CD8-positive, alpha-beta memory T cell (primary cell): ENCODE results near the gene GAA. TPM values are rescaled to one million over a fixed set of nuclear protein-coding genes. Genes with fewer than 3 reads are reported as not detected.
A peak's percentile ranks its signal among the peaks of the same experiment; 100 is the strongest.

Experiments
- CTCF ChIA-PET: fragments of 350-600 bp; sonication (Branson Sonifier 250); formaldehyde crosslinking; loops from one replicate; lab custom pipeline; 2021; ENCODE audit warnings: antibody characterized with exemption; lab: Charles Lee
- POLR2A ChIA-PET: fragments of 350-600 bp; sonication (Branson Sonifier 250); formaldehyde crosslinking; loops from one replicate; lab custom pipeline; 2021; ENCODE audit warnings: antibody characterized with exemption; lab: Charles Lee
- DNase-seq, 5 donors: peaks; one replicate each; pipeline versions ENCODE4 v3.0.0 to v3.0.0-alpha.2; 2020 to 2022; ENCODE audit warnings: mixed read lengths in 1 of 5
- H3K27ac ChIP-seq: one replicate; pipeline ENCODE4 v1.7.0; 2013; ENCODE audit warnings: low read depth, mild to moderate bottlenecking, low read length, moderate library complexity
- H3K27me3 ChIP-seq: 2 replicates; pipeline ENCODE4 v1.7.0; 2013; ENCODE audit warnings: low read length, mild to moderate bottlenecking; ENCODE audit not compliant: insufficient read depth, poor library complexity, severe bottlenecking
- H3K36me3 ChIP-seq: 2 replicates; pipeline ENCODE4 v1.7.0; 2013; ENCODE audit warnings: mild to moderate bottlenecking, low read length, moderate library complexity; ENCODE audit not compliant: insufficient read depth
- H3K4me1 ChIP-seq: 2 replicates; pipeline ENCODE4 v1.7.0; 2013; ENCODE audit warnings: mild to moderate bottlenecking, low read length, moderate library complexity; ENCODE audit not compliant: insufficient read depth
- H3K4me3 ChIP-seq: 2 replicates; pipeline ENCODE4 v1.7.0; 2013; ENCODE audit warnings: mild to moderate bottlenecking, low read length
- H3K9me3 ChIP-seq: 2 replicates; pipeline ENCODE4 v1.7.0; 2013; ENCODE audit warnings: mild to moderate bottlenecking, low read length
- H3K27ac Mint-ChIP-seq, 8 donors: one replicate each; pipeline ENCODE4 v1.8.0; 2020 to 2021; ENCODE audit warnings: mixed read lengths in 8 of 8, mild to moderate bottlenecking in 6 of 8, inconsistent platforms in 3 of 8, moderate library complexity in 3 of 8
- H3K27me3 Mint-ChIP-seq, 2 donors: one replicate each; pipeline ENCODE4 v1.8.0; 2020 to 2021; ENCODE audit warnings: mixed read lengths in 2 of 2, mild to moderate bottlenecking in 1 of 2, moderate library complexity in 1 of 2
- H3K36me3 Mint-ChIP-seq, 3 donors: one replicate each; pipeline ENCODE4 v1.8.0; 2020 to 2021; ENCODE audit warnings: mixed read lengths in 3 of 3, inconsistent platforms in 1 of 3, mild to moderate bottlenecking in 1 of 3
- H3K4me1 Mint-ChIP-seq, 3 donors: one replicate each; pipeline ENCODE4 v1.8.0; 2020 to 2021; ENCODE audit warnings: mixed read lengths in 3 of 3, inconsistent platforms in 1 of 3, mild to moderate bottlenecking in 1 of 3
- H3K4me3 Mint-ChIP-seq, 7 donors: one replicate each; pipeline ENCODE4 v1.8.0; 2020 to 2021; ENCODE audit warnings: mixed read lengths in 7 of 7, mild to moderate bottlenecking in 6 of 7, moderate library complexity in 4 of 7, inconsistent platforms in 2 of 7
- H3K9me3 Mint-ChIP-seq, 5 donors: one replicate each; pipeline ENCODE4 v1.8.0; 2020 to 2022; ENCODE audit warnings: mixed read lengths in 5 of 5, mild to moderate bottlenecking in 3 of 5, moderate library complexity in 2 of 5, inconsistent platforms in 1 of 5
- polyA plus RNA-seq: library from polyadenylated mRNA; unstranded; fragments of 300-500 nt; fragmentation: Illumina TruSeq; gene quantifications from one replicate; pipeline ENCODE4 v1.2.3, GENCODE V29; 2021
- total RNA-seq, 2 experiments: library from RNA; stranded (reverse); gene quantifications; one replicate each; pipeline ENCODE4 v1.2.3, GENCODE V29; 2021

GAA gene
- total and polyA plus RNA-seq, 3 experiments from 2014 or later, result 13.7 to 31.0 (median 30.5) TPM

- H3K36me3 Mint-ChIP-seq, result no peaks in the 10 kb centered on the region
- H3K27ac ChIP-seq, result no peak overlapping the region
- ChIA-PET CTCF (interaction anchor here (1.0 kb wide), 1 partner anchor 10 kb away, joined by 3 read pairs; no protein-coding TSS in a partner anchor), POLR2A (no interaction called here)
- no peaks in the 10 kb centered on the region for H3K4me1 Mint-ChIP-seq
- H3K4me1 ChIP-seq, result no peaks in the 10 kb centered on the region
- peaks cover 5 to 10% of the 10 kb centered on the region in 2 donors for H3K27me3 Mint-ChIP-seq
- peak overlapping the region in 1 of 7 donors; percentile 13 for H3K4me3 Mint-ChIP-seq
- H3K27ac Mint-ChIP-seq, result no peak overlapping the region
- H3K9me3 ChIP-seq, result no peaks in the 10 kb centered on the region
- no peak overlapping the region for H3K4me3 ChIP-seq
- H3K36me3 ChIP-seq, result no peaks in the 10 kb centered on the region
- H3K27me3 ChIP-seq, result peaks cover 5% of the 10 kb centered on the region
- H3K9me3 Mint-ChIP-seq, result no peaks in the 10 kb centered on the region
- no peak for DNase-seq
Observed at GRCh38 chr17:80124351-80124981, 23.1 kb downstream of the GAA start.

GRCh38 chr17:80125656-80126448 lies 24.5 kb downstream of the GAA start:
- CTCF ChIA-PET, result no interaction called here
- no peak overlapping the region for H3K27ac ChIP-seq
- POLR2A ChIA-PET, result no interaction called here
- no peaks in the 10 kb centered on the region for H3K4me1 ChIP-seq
- Mint-ChIP-seq H3K27me3 (peaks cover 5 to 10% of the 10 kb centered on the region in 2 donors), H3K27ac (no peak overlapping the region), H3K4me1 (no peaks in the 10 kb centered on the region), H3K9me3 (no peaks in the 10 kb centered on the region), H3K4me3 (no peak overlapping the region), H3K36me3 (no peaks in the 10 kb centered on the region)
- peaks cover 5% of the 10 kb centered on the region for H3K27me3 ChIP-seq
- H3K4me3 ChIP-seq, result no peak overlapping the region
- H3K36me3 ChIP-seq, result no peaks in the 10 kb centered on the region
- no peaks in the 10 kb centered on the region for H3K9me3 ChIP-seq
- DNase-seq, result no peak

GRCh38 chr17:80126449-80126715 lies 25.0 kb downstream of the GAA start:
- Mint-ChIP-seq H3K27me3 (peaks cover 5 to 10% of the 10 kb centered on the region in 2 donors), H3K27ac (no peak overlapping the region), H3K36me3 (no peaks in the 10 kb centered on the region), H3K4me3 (no peak overlapping the region), H3K9me3 (no peaks in the 10 kb centered on the region), H3K4me1 (no peaks in the 10 kb centered on the region)
- Histone ChIP-seq H3K9me3 (no peaks in the 10 kb centered on the region), H3K27ac (no peak overlapping the region), H3K36me3 (no peaks in the 10 kb centered on the region), H3K27me3 (peaks cover 5% of the 10 kb centered on the region), H3K4me1 (no peaks in the 10 kb centered on the region), H3K4me3 (no peak overlapping the region)
- POLR2A ChIA-PET, result no interaction called here
- CTCF ChIA-PET, result no interaction called here
- DNase-seq, result no peak

- H3K4me3 Mint-ChIP-seq, result no peak overlapping the region
- no peak for DNase-seq
- Histone ChIP-seq H3K27me3 (peaks cover 5% of the 10 kb centered on the region), H3K4me1 (no peaks in the 10 kb centered on the region), H3K36me3 (no peaks in the 10 kb centered on the region), H3K4me3 (no peak overlapping the region), H3K9me3 (no peaks in the 10 kb centered on the region), H3K27ac (no peak overlapping the region)
- H3K9me3 Mint-ChIP-seq, result no peaks in the 10 kb centered on the region
- no peak overlapping the region for H3K27ac Mint-ChIP-seq
- CTCF ChIA-PET, result no interaction called here
- POLR2A ChIA-PET, result no interaction called here
- peaks cover 0 to 15% (median 6%) of the 10 kb centered on the region in 3 donors for H3K36me3 Mint-ChIP-seq
- H3K4me1 Mint-ChIP-seq, result no peaks in the 10 kb centered on the region
- peaks cover 3 to 10% of the 10 kb centered on the region in 2 donors for H3K27me3 Mint-ChIP-seq
Observed at GRCh38 chr17:80129006-80129565, 27.7 kb downstream of the GAA start.

GRCh38 chr17:80130992-80131391 lies 29.6 kb downstream of the GAA start:
- peaks cover 5% of the 10 kb centered on the region for H3K27me3 ChIP-seq
- no peaks in the 10 kb centered on the region for H3K9me3 Mint-ChIP-seq
- POLR2A ChIA-PET, result no interaction called here
- H3K36me3 ChIP-seq, result no peaks in the 10 kb centered on the region
- peaks cover 2 to 8% of the 10 kb centered on the region in 2 donors for H3K27me3 Mint-ChIP-seq
- peak overlapping the region in 1 of 8 donors; percentile 75 for H3K27ac Mint-ChIP-seq
- DNase-seq, result no peak
- no peaks in the 10 kb centered on the region for H3K4me1 Mint-ChIP-seq
- CTCF ChIA-PET, result no interaction called here
- H3K9me3 ChIP-seq, result no peaks in the 10 kb centered on the region
- no peak overlapping the region for H3K27ac ChIP-seq
- no peaks in the 10 kb centered on the region for H3K4me1 ChIP-seq
- peaks cover 0 to 33% (median 10%) of the 10 kb centered on the region in 3 donors for H3K36me3 Mint-ChIP-seq
- no peak overlapping the region for H3K4me3 ChIP-seq
- H3K4me3 Mint-ChIP-seq, result no peak overlapping the region

- Mint-ChIP-seq H3K27me3 (peaks cover 0 to 2% of the 10 kb centered on the region in 2 donors), H3K27ac (peak overlapping the region in 6 of 8 donors; percentile 3 to 80 (median 46)), H3K4me1 (no peaks in the 10 kb centered on the region), H3K9me3 (no peaks in the 10 kb centered on the region), H3K36me3 (peaks cover 5 to 53% (median 18%) of the 10 kb centered on the region in 3 donors), H3K4me3 (no peak overlapping the region)
- H3K9me3 ChIP-seq, result no peaks in the 10 kb centered on the region
- POLR2A ChIA-PET, result no interaction called here
- no peaks in the 10 kb centered on the region for H3K27me3 ChIP-seq
- no peaks in the 10 kb centered on the region for H3K4me1 ChIP-seq
- peaks cover 13% of the 10 kb centered on the region for H3K36me3 ChIP-seq
- H3K4me3 ChIP-seq, result no peak overlapping the region
- DNase-seq, result no peak
- CTCF ChIA-PET, result no interaction called here
- H3K27ac ChIP-seq, result no peak overlapping the region
Observed at GRCh38 chr17:80132906-80133625, 31.7 kb downstream of the GAA start.

- Mint-ChIP-seq H3K27me3 (no peaks in the 10 kb centered on the region), H3K36me3 (peaks cover 7 to 59% (median 20%) of the 10 kb centered on the region in 3 donors)
Observed at GRCh38 chr17:80133626-80133970, 32.2 kb downstream of the GAA start.

GRCh38 chr17:80137131-80137530 lies 35.8 kb downstream of the GAA start:
- H3K27me3 Mint-ChIP-seq, result no peaks in the 10 kb centered on the region
- H3K27ac Mint-ChIP-seq, result peak overlapping the region in 1 of 8 donors; percentile 7
- H3K4me3 ChIP-seq, result no peak overlapping the region
- H3K36me3 ChIP-seq, result peaks cover 45% of the 10 kb centered on the region
- DNase-seq, result no peak
- no peaks in the 10 kb centered on the region for H3K9me3 Mint-ChIP-seq
- no peaks in the 10 kb centered on the region for H3K4me1 ChIP-seq
- peaks cover 0 to 3% (median 0%) of the 10 kb centered on the region in 3 donors for H3K4me1 Mint-ChIP-seq
- CTCF ChIA-PET, result no interaction called here
- H3K9me3 ChIP-seq, result no peaks in the 10 kb centered on the region
- peaks cover 15 to 92% (median 35%) of the 10 kb centered on the region in 3 donors for H3K36me3 Mint-ChIP-seq
- H3K27me3 ChIP-seq, result no peaks in the 10 kb centered on the region
- no peak overlapping the region for H3K27ac ChIP-seq
- POLR2A ChIA-PET, result no interaction called here
- no peak overlapping the region for H3K4me3 Mint-ChIP-seq

More at GRCh38 chr17:80133626-80133970, 32.2 kb downstream of the GAA start:
- ChIA-PET POLR2A (no interaction called here), CTCF (no interaction called here)
- no peak overlapping the region for H3K4me3 ChIP-seq
- peaks cover 18% of the 10 kb centered on the region for H3K36me3 ChIP-seq
- no peaks in the 10 kb centered on the region for H3K27me3 ChIP-seq
- no peaks in the 10 kb centered on the region for H3K9me3 ChIP-seq
- Mint-ChIP-seq H3K4me3 (no peak overlapping the region), H3K4me1 (no peaks in the 10 kb centered on the region), H3K9me3 (no peaks in the 10 kb centered on the region), H3K27ac (peak overlapping the region in 3 of 8 donors; percentile 3 to 80 (median 25))
- no peak for DNase-seq
- no peak overlapping the region for H3K27ac ChIP-seq
- no peaks in the 10 kb centered on the region for H3K4me1 ChIP-seq
